Loucy (cell line): ENCODE measurements around the gene AP1AR.
"Not testable (repeated sequence)": the region's sequence is repeated elsewhere in the genome, so short reads cannot be mapped to it uniquely, and the experiment has no call there.

Experiments used
- H2AFZ ChIP-seq: fragments of 200-600 bp; sonication (generic); 2 replicates; pipeline ENCODE4 v1.6.0; 2016; ENCODE audit warnings: antibody characterized with exemption, mild to moderate bottlenecking, low read length, moderate library complexity
- H3F3A ChIP-seq: fragments of 200-600 bp; 2 replicates; pipeline ENCODE4 v1.6.0; 2016; ENCODE audit warnings: antibody characterized with exemption, low read depth, mild to moderate bottlenecking
- H3K27me3 ChIP-seq: fragments of 200-600 bp; sonication (generic); 2 replicates; pipeline ENCODE4 v1.6.1; 2014; ENCODE audit warnings: low read length, mild to moderate bottlenecking; ENCODE audit not compliant: insufficient read depth, poor library complexity, severe bottlenecking
- H3K36me3 ChIP-seq: fragments of 200-600 bp; sonication (generic); 2 replicates; pipeline ENCODE4 v1.6.1; 2016; ENCODE audit warnings: low read length; ENCODE audit not compliant: insufficient read depth
- H3K4me1 ChIP-seq: fragments of 200-600 bp; sonication (generic); 2 replicates; pipeline ENCODE4 v1.5.1; 2014; ENCODE audit warnings: low read length, mild to moderate bottlenecking; ENCODE audit not compliant: insufficient read depth, poor library complexity, severe bottlenecking
- H3K4me2 ChIP-seq: fragments of 200-600 bp; sonication (generic); 2 replicates; pipeline ENCODE4 v1.6.0; 2014; ENCODE audit warnings: antibody characterized with exemption, low read length, low read depth, mild to moderate bottlenecking; ENCODE audit not compliant: poor library complexity, severe bottlenecking
- H3K4me3 ChIP-seq: fragments of 200-600 bp; sonication (generic); 2 replicates; pipeline ENCODE4 v1.5.1; 2014; ENCODE audit warnings: low read length, mild to moderate bottlenecking, mixed read lengths; ENCODE audit not compliant: poor library complexity, severe bottlenecking
- H3K79me2 ChIP-seq: fragments of 200-600 bp; sonication (generic); 2 replicates; pipeline ENCODE4 v1.6.1; 2014; ENCODE audit warnings: low read length; ENCODE audit not compliant: insufficient read depth
- H3K9ac ChIP-seq: fragments of 200-600 bp; sonication (generic); 2 replicates; pipeline ENCODE4 v1.6.0; 2014; ENCODE audit warnings: mild to moderate bottlenecking, low read depth, low read length, moderate library complexity; ENCODE audit not compliant: poor library complexity, severe bottlenecking
- H3K9me2 ChIP-seq: fragments of 200-600 bp; sonication (generic); replicated peaks from 2 replicates; pipeline ENCODE4 v1.6.1; 2016; ENCODE audit warnings: low read depth, low read length, mixed read lengths
- H3K9me3 ChIP-seq: fragments of 200-600 bp; sonication (generic); 2 replicates; pipeline ENCODE4 v1.6.1; 2014; ENCODE audit warnings: mild to moderate bottlenecking, antibody characterized with exemption, low read length, low read depth; ENCODE audit not compliant: insufficient read depth
- H4K20me1 ChIP-seq: fragments of 200-600 bp; sonication (generic); 2 replicates; pipeline ENCODE4 v1.6.0; 2014; ENCODE audit warnings: antibody characterized with exemption, low read length, mild to moderate bottlenecking; ENCODE audit not compliant: insufficient read depth, poor library complexity, severe bottlenecking
- CTCF ChIP-seq: fragments of 200-600 bp; sonication (generic); conservative IDR thresholded peaks from 2 replicates; pipeline ENCODE4 v1.5.1; 2014; ENCODE audit warnings: mild to moderate bottlenecking, antibody characterized with exemption, low read length
- EZH2phosphoT487 ChIP-seq: fragments of 200-600 bp; IDR thresholded peaks from 2 replicates; pipeline ENCODE4 v1.6.1; 2018; ENCODE audit warnings: antibody characterized with exemption, mild to moderate bottlenecking, moderate library complexity, borderline replicate concordance

The AP1AR gene

GRCh38 chr4:112206431-112206830 lies 25.2 kb upstream of the AP1AR start:
- H3K79me2 ChIP-seq, result no peaks in the 10 kb centered on the region
- no peak overlapping the region for H3K4me3 ChIP-seq
- H3K36me3 ChIP-seq, result no peaks in the 10 kb centered on the region
- H3K9me3 ChIP-seq, result no peaks in the 10 kb centered on the region
- H3K9me2 ChIP-seq, result no peaks in the 10 kb centered on the region
- TF ChIP-seq CTCF, result no peak
- no peak for TF ChIP-seq EZH2phosphoT487
- no peak overlapping the region for H2AFZ ChIP-seq
- no peaks in the 10 kb centered on the region for H3K27me3 ChIP-seq
- no peaks in the 10 kb centered on the region for H4K20me1 ChIP-seq
- no peaks in the 10 kb centered on the region for H3F3A ChIP-seq
- no peak overlapping the region for H3K9ac ChIP-seq
- no peaks in the 10 kb centered on the region for H3K4me1 ChIP-seq
- H3K4me2 ChIP-seq, result no peak overlapping the region

GRCh38 chr4:112208137-112209095 lies 23.2 kb upstream of the AP1AR start:
- not testable (repeated sequence) for H3K27me3 ChIP-seq, H3K4me2 ChIP-seq, H3K9me3 ChIP-seq, H3K9me2 ChIP-seq, H3K4me3 ChIP-seq, H3K4me1 ChIP-seq, H3K9ac ChIP-seq, H4K20me1 ChIP-seq, H3F3A ChIP-seq, H3K79me2 ChIP-seq, H3K36me3 ChIP-seq, H2AFZ ChIP-seq

GRCh38 chr4:112210777-112211176 lies 20.8 kb upstream of the AP1AR start:
- no peak overlapping the region for H2AFZ ChIP-seq
- TF ChIP-seq EZH2phosphoT487 (no peak), CTCF (no peak)

GRCh38 chr4:112213091-112213490 lies 18.5 kb upstream of the AP1AR start:
- H3K4me1 ChIP-seq, result no peaks in the 10 kb centered on the region
- H3K4me2 ChIP-seq, result no peak overlapping the region
- H3K9me2 ChIP-seq, result no peaks in the 10 kb centered on the region
- no peaks in the 10 kb centered on the region for H4K20me1 ChIP-seq
- no peaks in the 10 kb centered on the region for H3K9me3 ChIP-seq
- no peaks in the 10 kb centered on the region for H3F3A ChIP-seq
- H3K27me3 ChIP-seq, result no peaks in the 10 kb centered on the region
- H3K36me3 ChIP-seq, result no peaks in the 10 kb centered on the region
- H3K79me2 ChIP-seq, result no peaks in the 10 kb centered on the region
- no peak overlapping the region for H3K9ac ChIP-seq
- H3K4me3 ChIP-seq, result no peak overlapping the region
- H2AFZ ChIP-seq, result no peak overlapping the region
- no peak for TF ChIP-seq CTCF
- no peak for TF ChIP-seq EZH2phosphoT487

More at GRCh38 chr4:112210777-112211176, 20.8 kb upstream of the AP1AR start:
- Histone ChIP-seq H3K79me2 (no peaks in the 10 kb centered on the region), H3K9ac (no peak overlapping the region), H3K36me3 (no peaks in the 10 kb centered on the region), H3K9me3 (no peaks in the 10 kb centered on the region), H4K20me1 (no peaks in the 10 kb centered on the region), H3F3A (no peaks in the 10 kb centered on the region), H3K4me1 (no peaks in the 10 kb centered on the region), H3K27me3 (no peaks in the 10 kb centered on the region), H3K4me3 (no peak overlapping the region), H3K9me2 (no peaks in the 10 kb centered on the region), H3K4me2 (no peak overlapping the region)
